HG03457 (cell line): ENCODE results near the gene TIPIN.
"Not testable (repeated sequence)": the region's sequence is repeated elsewhere in the genome, so short reads cannot be mapped to it uniquely, and the experiment has no call there.

ENCODE experiments used
- ATAC-seq: cut with Tn5 transposase; IDR thresholded peaks from one replicate; pipeline ENCODE4 v1.9.1; 2021; ENCODE audit warnings: moderate number of reproducible peaks; ENCODE audit not compliant: unreplicated experiment

Gene TIPIN

GRCh38 chr15:66386204-66387123 lies 30.0 kb upstream of the TIPIN start, which contains the start of gene MAP2K1:
MAP2K1 (plus strand) TSS chr15:66386912; CDS start chr15:66387348, 436 bp downstream.
- ATAC-seq: peak; percentile 73

- ATAC-seq: not testable (repeated sequence)
Measured at GRCh38 chr15:66381376-66381775, 24.9 kb upstream of the TIPIN start.

GRCh38 chr15:66378814-66379430 lies 22.4 kb upstream of the TIPIN start:
- ATAC-seq: no peak

GRCh38 chr15:66374179-66374578 lies 17.7 kb upstream of the TIPIN start:
- no peak for ATAC-seq

GRCh38 chr15:66369773-66370651 lies 13.5 kb upstream of the TIPIN start:
- ATAC-seq: no peak

GRCh38 chr15:66364944-66365528 lies 8.6 kb upstream of the TIPIN start:
- no peak for ATAC-seq

- ATAC-seq: no peak
Measured at GRCh38 chr15:66362776-66363175, 6.3 kb upstream of the TIPIN start.

- not testable (repeated sequence) for ATAC-seq
Measured at GRCh38 chr15:66361745-66362460, 5.4 kb upstream of the TIPIN start.

GRCh38 chr15:66359740-66360139 lies 3.3 kb upstream of the TIPIN start:
- ATAC-seq: no peak

GRCh38 chr15:66356077-66356358 lies 467 bp downstream of the TIPIN start:
- no peak for ATAC-seq

GRCh38 chr15:66348530-66348929 lies 8.0 kb downstream of the TIPIN start:
- not testable (repeated sequence) for ATAC-seq

GRCh38 chr15:66328771-66329170 lies 27.7 kb downstream of the TIPIN start:
- ATAC-seq: no peak

- ATAC-seq: no peak
Measured at GRCh38 chr15:66327736-66328135, 28.7 kb downstream of the TIPIN start.

GRCh38 chr15:66326051-66326450 lies 30.4 kb downstream of the TIPIN start:
- ATAC-seq: no peak

GRCh38 chr15:66323312-66323928 lies 33.1 kb downstream of the TIPIN start:
- ATAC-seq: no peak

- no peak for ATAC-seq
Measured at GRCh38 chr15:66312144-66312543, 44.3 kb downstream of the TIPIN start.

GRCh38 chr15:66310786-66311185 lies 45.7 kb downstream of the TIPIN start:
- no peak for ATAC-seq

- ATAC-seq: no peak
Measured at GRCh38 chr15:66309828-66310227, 46.7 kb downstream of the TIPIN start.

- ATAC-seq: no peak
Measured at GRCh38 chr15:66308531-66308930, 48.0 kb downstream of the TIPIN start.

GRCh38 chr15:66306381-66306780 lies 50.1 kb downstream of the TIPIN start:
- ATAC-seq: no peak
